ENCODE data around the gene CFAP157. TPM values are rescaled to one million over a fixed set of nuclear protein-coding genes. Genes with fewer than 3 reads are reported as not detected.

CFAP157 gene
- total and polyA plus RNA-seq, 7 donors: 0.12 TPM; not detected in 6

GRCh38 chr9:127711831-127712274 is 5.1 kb downstream of the CFAP157 start:
- no peak for DNase-seq
- H3K4me1 ChIP-seq: peaks cover 0 to 23% (median 20%) of the 10 kb centered on the region in 4 donors
- no peak overlapping the region for H3K4me3 ChIP-seq
- TF ChIP-seq EP300 (IDR thresholded peaks at IDR 0.05) (no peak), POLR2A (IDR thresholded peaks at IDR 0.05) (no peak), POLR2AphosphoS5 (IDR thresholded peaks at IDR 0.05) (no peak)
- TF ChIP-seq, protein P1, sequence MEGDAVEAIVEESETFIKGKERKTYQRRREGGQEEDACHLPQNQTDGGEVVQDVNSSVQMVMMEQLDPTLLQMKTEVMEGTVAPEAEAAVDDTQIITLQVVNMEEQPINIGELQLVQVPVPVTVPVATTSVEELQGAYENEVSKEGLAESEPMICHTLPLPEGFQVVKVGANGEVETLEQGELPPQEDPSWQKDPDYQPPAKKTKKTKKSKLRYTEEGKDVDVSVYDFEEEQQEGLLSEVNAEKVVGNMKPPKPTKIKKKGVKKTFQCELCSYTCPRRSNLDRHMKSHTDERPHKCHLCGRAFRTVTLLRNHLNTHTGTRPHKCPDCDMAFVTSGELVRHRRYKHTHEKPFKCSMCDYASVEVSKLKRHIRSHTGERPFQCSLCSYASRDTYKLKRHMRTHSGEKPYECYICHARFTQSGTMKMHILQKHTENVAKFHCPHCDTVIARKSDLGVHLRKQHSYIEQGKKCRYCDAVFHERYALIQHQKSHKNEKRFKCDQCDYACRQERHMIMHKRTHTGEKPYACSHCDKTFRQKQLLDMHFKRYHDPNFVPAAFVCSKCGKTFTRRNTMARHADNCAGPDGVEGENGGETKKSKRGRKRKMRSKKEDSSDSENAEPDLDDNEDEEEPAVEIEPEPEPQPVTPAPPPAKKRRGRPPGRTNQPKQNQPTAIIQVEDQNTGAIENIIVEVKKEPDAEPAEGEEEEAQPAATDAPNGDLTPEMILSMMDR (IDR thresholded peaks at IDR 0.05): no peak
- no peaks in the 10 kb centered on the region for H3K27me3 ChIP-seq
- intact Hi-C loops (cut with DNase I): no loop called here
- 85 to 90% methylated on average over 11 of the region's 11 CpGs for WGBS, 2 donors
- no peaks in the 10 kb centered on the region for H3K9me3 ChIP-seq
- no peaks in the 10 kb centered on the region for H3K36me3 ChIP-seq
- H3K27ac ChIP-seq: no peak overlapping the region

- Histone ChIP-seq H3K36me3 (no peaks in the 10 kb centered on the region), H3K4me1 (peaks cover 0 to 23% (median 20%) of the 10 kb centered on the region in 4 donors), H3K27ac (no peak overlapping the region), H3K9me3 (no peaks in the 10 kb centered on the region), H3K27me3 (no peaks in the 10 kb centered on the region), H3K4me3 (no peak overlapping the region)
- DNase-seq: no peak
- intact Hi-C loops (cut with DNase I): no loop called here
- 92 to 93% methylated on average over 11 of the region's 11 CpGs for WGBS, 2 donors
- no peak for TF ChIP-seq POLR2A (IDR thresholded peaks at IDR 0.05)
- no peak for TF ChIP-seq EP300 (IDR thresholded peaks at IDR 0.05)
- TF ChIP-seq, protein P1 (IDR thresholded peaks at IDR 0.05): no peak
- TF ChIP-seq POLR2AphosphoS5 (IDR thresholded peaks at IDR 0.05): no peak
Measured at GRCh38 chr9:127712371-127712770, 5.6 kb downstream of the CFAP157 start.

GRCh38 chr9:127712867-127713266 is 6.1 kb downstream of the CFAP157 start:
- Histone ChIP-seq H3K27ac (no peak overlapping the region), H3K27me3 (no peaks in the 10 kb centered on the region), H3K4me1 (peaks cover 0 to 23% (median 20%) of the 10 kb centered on the region in 4 donors), H3K9me3 (no peaks in the 10 kb centered on the region), H3K4me3 (no peak overlapping the region), H3K36me3 (no peaks in the 10 kb centered on the region)
- TF ChIP-seq POLR2AphosphoS5 (IDR thresholded peaks at IDR 0.05): no peak
- DNase-seq: no peak
- intact Hi-C loops (cut with DNase I): no loop called here
- WGBS, 2 donors: 93 to 96% methylated on average over 10 of the region's 10 CpGs

DNA sequence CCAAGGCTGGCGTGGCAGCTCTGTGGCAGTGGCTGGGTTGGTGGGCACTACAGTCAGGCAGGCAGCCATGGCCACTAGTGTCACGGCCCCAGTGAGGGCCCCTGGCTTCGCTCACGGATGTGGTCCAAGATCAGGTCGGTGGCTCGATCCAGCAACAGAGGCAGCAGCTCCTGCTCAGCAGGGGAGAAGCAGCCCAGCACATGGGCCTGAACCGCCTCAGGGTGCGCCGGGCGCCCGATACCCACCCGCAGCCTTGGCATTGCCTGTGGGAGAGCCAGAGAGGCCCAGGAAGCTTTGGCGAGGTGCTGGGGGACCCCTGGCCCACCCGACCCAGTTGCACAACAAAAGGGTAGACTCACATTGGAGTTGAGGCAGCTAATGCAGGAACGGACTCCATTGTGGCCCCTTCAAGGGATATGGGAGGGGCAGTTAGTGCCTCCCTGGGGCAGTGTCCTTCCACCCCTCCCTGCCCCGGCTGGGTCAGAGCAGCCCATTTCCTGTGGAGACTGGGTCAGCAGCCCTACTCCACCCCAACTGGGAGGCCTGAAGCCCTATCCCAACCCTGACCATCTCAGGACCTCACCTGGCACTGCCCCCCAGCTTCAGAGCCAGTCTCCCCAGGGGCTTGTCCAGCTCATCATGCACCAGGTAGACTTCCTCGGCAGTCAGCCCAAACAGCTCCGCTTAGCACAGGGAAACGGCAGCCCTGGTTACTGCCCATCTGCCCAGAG is 7.4 kb downstream of the CFAP157 start:
- no peaks in the 10 kb centered on the region for H3K9me3 ChIP-seq
- no peak overlapping the region for H3K27ac ChIP-seq
- TF ChIP-seq, protein P1 (IDR thresholded peaks at IDR 0.05): no peak
- TF ChIP-seq EP300 (IDR thresholded peaks at IDR 0.05): no peak
- no peak for TF ChIP-seq POLR2A (IDR thresholded peaks at IDR 0.05)
- TF ChIP-seq POLR2AphosphoS5 (IDR thresholded peaks at IDR 0.05): no peak
- peak overlapping the region in 3 of 4 donors; percentile 68 to 77 (median 75) for H3K4me3 ChIP-seq
- no peaks in the 10 kb centered on the region for H3K36me3 ChIP-seq
- WGBS, 2 donors: 77 to 82% methylated on average over 19 of the region's 19 CpGs
- no peaks in the 10 kb centered on the region for H3K27me3 ChIP-seq
- intact Hi-C loops (cut with DNase I): no loop called here
- no peak for DNase-seq
- H3K4me1 ChIP-seq: peaks cover 0 to 23% (median 20%) of the 10 kb centered on the region in 4 donors

DNA sequence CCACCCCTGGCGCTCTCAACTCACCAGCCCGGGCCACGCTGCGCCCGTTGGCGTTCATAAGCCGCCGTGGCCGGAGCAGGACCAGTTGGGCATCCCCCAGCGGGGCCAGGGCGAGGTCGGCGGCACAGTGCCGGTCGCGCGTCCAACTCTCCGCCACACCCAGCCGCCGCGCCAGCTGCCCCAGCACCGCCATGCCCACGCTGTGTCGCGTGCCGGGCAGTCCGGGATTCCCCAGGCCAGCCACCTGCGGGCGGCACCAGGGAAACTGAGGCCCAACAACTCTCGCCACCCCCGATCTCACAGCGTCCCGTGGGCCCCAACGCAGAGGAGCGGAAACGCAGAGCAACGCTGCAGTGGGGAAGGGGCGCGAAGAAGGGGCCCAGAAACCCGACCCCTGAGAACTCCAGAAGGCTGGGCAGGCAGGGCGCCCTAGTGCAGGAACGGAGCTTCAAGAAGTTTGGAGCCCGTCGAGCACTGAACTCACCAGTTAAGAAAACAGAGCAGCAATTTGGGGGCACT is 8.2 kb downstream of the CFAP157 start:
- Histone ChIP-seq H3K36me3 (no peaks in the 10 kb centered on the region), H3K9me3 (no peaks in the 10 kb centered on the region), H3K4me1 (peaks cover 0 to 23% (median 20%) of the 10 kb centered on the region in 4 donors), H3K4me3 (peak overlapping the region; percentile 62 to 77 (median 72)), H3K27ac (peak overlapping the region; percentile 81 to 90 (median 84)), H3K27me3 (no peaks in the 10 kb centered on the region)
- intact Hi-C loops (cut with DNase I): loop anchor here (5.0 kb wide), 2 partner anchors 103 to 128 kb away; partner anchors contain the start of gene STXBP1
- 1% methylated on average over 44 of the region's 44 CpGs for WGBS, 2 donors
- TF ChIP-seq POLR2AphosphoS5 (IDR thresholded peaks at IDR 0.05) (no peak), POLR2A (IDR thresholded peaks at IDR 0.05) (no peak), EP300 (IDR thresholded peaks at IDR 0.05) (no peak)
- TF ChIP-seq, protein P1 (IDR thresholded peaks at IDR 0.05): no peak
- DNase-seq: no peak
